Measurements from ENCODE around the gene FRYL. TPM values are rescaled to one million over a fixed set of nuclear protein-coding genes. Genes with fewer than 3 reads are reported as not detected.

The FRYL gene
- polyA plus RNA-seq, 1 experiment = 28.0 TPM

DNA sequence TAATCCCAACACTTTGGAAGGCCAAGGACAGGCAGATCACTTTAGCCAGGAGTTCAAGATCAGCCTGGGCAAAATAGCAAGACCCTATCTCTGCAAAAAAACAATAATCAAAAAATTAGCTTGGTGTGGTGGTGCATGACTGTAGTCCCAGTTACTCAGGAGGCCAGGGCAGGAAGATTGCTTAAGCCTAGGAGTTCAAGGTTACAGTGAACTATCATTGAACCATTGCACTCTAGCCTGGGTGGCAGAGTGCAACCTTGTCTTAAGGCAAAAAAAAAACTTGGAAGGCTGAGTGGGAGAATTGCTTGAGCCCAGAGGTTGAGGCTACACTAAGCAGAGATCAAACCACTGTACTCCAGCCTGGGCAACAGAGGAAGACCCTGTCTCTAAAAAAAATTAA, 5.2 kb upstream of the FRYL start:
- no peak for DNase-seq (ENCODE audit: low read depth, low spot score)
- Histone ChIP-seq H3K9me3 (ENCODE audit: control insufficient read depth, insufficient read depth, low read length) (no peaks in the 10 kb centered on the region), H3K27me3 (ENCODE audit: control insufficient read depth, insufficient read depth, low read length) (no peaks in the 10 kb centered on the region), H3K4me3 (ENCODE audit: low read depth, low read length) (no peak overlapping the region), H3K27ac (ENCODE audit: low read depth, low read length) (no peak overlapping the region)
- CTCF ChIA-PET = no interaction called here
- TF ChIP-seq, protein P1, sequence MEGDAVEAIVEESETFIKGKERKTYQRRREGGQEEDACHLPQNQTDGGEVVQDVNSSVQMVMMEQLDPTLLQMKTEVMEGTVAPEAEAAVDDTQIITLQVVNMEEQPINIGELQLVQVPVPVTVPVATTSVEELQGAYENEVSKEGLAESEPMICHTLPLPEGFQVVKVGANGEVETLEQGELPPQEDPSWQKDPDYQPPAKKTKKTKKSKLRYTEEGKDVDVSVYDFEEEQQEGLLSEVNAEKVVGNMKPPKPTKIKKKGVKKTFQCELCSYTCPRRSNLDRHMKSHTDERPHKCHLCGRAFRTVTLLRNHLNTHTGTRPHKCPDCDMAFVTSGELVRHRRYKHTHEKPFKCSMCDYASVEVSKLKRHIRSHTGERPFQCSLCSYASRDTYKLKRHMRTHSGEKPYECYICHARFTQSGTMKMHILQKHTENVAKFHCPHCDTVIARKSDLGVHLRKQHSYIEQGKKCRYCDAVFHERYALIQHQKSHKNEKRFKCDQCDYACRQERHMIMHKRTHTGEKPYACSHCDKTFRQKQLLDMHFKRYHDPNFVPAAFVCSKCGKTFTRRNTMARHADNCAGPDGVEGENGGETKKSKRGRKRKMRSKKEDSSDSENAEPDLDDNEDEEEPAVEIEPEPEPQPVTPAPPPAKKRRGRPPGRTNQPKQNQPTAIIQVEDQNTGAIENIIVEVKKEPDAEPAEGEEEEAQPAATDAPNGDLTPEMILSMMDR (IDR thresholded peaks at IDR 0.05; ENCODE audit: low read depth, low read length) = no peak
- POLR2A ChIA-PET = no interaction called here

DNA sequence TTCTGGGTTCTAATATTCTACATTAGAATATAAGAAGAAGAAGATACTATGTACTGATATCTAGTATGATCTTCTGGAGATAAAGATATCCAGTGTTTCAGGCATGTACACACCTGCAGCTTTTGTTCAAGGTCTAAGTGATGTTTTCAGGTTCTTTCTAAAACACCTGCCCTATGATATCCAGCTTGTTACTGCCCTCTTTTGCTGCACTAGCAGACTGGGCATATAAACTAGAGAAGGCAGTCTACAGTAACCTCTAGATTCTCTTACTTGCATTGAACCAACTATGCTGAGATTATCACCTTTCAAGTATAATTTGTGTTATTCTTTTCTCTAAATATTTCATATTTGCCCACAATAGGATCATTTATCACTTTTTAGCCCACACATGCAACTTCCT, 1.9 kb upstream of the FRYL start:
- no peaks in the 10 kb centered on the region for H3K9me3 ChIP-seq (ENCODE audit: control insufficient read depth, insufficient read depth, low read length)
- no peak overlapping the region for H3K4me3 ChIP-seq (ENCODE audit: low read depth, low read length)
- POLR2A ChIA-PET = no interaction called here
- CTCF ChIA-PET = no interaction called here
- TF ChIP-seq, protein P1 (IDR thresholded peaks at IDR 0.05; ENCODE audit: low read depth, low read length) = no peak
- DNase-seq (ENCODE audit: low read depth, low spot score) = no peak
- no peak overlapping the region for H3K27ac ChIP-seq (ENCODE audit: low read depth, low read length)
- no peaks in the 10 kb centered on the region for H3K27me3 ChIP-seq (ENCODE audit: control insufficient read depth, insufficient read depth, low read length)

DNA sequence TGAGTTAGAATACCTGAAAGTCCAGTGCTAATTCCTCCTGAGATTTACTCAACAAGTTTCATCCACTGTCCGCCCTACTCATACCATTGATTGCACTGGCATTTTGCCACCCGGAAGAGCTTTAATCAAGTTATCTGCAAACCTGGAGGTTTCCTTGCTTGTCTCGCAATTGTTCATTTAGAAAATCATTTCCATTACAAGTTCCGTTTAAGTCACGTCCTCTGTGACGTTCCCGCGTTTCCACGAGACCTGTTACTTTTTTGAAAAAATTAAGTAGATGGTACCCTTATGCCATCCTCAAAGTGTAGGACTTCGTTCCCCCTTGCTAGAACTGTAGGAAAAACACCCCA, 761 bp upstream of the FRYL start:
- CTCF ChIA-PET = interaction anchor here (0.8 to 3.9 kb wide), 3 partner anchors 12 to 202 kb away, joined by 3 to 20 read pairs (median 4); no protein-coding TSS in a partner anchor
- TF ChIP-seq, protein P1 (IDR thresholded peaks at IDR 0.05; ENCODE audit: low read depth, low read length) = no peak
- peak overlapping the region; percentile 83 for H3K27ac ChIP-seq (ENCODE audit: low read depth, low read length)
- no peak for DNase-seq (ENCODE audit: low read depth, low spot score)
- POLR2A ChIA-PET = interaction anchor here (0.8 to 2.1 kb wide), 8 partner anchors 24 to 203 kb away, joined by 3 to 6 read pairs (median 4); partner anchors contain the start of gene OCIAD1
- no peaks in the 10 kb centered on the region for H3K27me3 ChIP-seq (ENCODE audit: control insufficient read depth, insufficient read depth, low read length)
- H3K9me3 ChIP-seq (ENCODE audit: control insufficient read depth, insufficient read depth, low read length) = no peaks in the 10 kb centered on the region
- H3K4me3 ChIP-seq (ENCODE audit: low read depth, low read length) = peak overlapping the region; percentile 71

DNA sequence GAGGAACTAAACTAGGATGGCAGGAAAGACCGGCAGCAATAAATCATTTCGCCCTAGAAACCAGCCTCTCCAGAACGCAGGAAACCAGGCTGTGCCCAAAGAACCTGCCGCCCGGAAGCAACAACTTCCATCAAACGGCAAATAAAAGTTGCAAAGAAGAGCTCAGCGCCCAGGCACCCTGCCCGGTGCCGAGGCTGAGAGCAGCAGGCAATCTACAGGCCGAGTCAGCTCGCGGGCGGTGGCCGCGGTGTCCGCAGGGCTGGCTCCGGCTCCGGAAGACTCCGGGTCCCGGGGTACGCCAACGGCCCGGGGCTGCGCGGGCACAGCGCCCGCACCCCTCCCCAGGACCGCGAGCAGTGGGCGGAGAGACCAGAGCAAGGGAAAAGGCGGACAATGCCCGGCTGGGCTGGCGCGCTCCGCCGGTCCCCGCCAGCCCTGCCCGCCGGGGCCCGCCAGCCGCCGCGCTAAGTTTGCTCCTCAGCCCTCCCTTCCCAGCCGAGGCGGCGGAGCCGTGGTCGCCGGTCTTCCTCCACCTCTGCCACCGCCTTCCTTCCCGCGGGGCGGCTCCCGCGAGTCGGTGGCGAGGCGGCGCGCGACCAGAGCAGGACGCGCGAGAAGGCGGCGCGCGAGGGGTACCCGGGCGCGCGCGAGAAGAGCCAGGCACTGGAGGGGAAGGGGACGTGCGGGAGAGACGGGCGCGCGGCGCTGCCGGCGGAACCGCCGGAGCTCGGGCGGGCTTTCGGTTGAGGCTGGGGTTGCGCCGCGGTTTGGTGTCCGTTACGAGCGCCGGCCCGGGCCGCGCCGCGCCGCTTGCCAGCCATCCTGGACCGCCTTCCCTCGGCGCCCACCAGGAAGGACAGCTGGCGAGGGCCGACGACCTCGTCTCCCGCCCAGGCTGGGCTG, 733 bp downstream of the FRYL start:
- TF ChIP-seq, protein P1 (IDR thresholded peaks at IDR 0.05; ENCODE audit: low read depth, low read length) = no peak
- H3K27ac ChIP-seq (ENCODE audit: low read depth, low read length) = peak overlapping the region; percentile 94
- CTCF ChIA-PET = interaction anchor here (0.6 to 3.9 kb wide), 2 partner anchors 58 to 201 kb away, joined by 5 to 20 read pairs; no protein-coding TSS in a partner anchor
- H3K27me3 ChIP-seq (ENCODE audit: control insufficient read depth, insufficient read depth, low read length) = no peaks in the 10 kb centered on the region
- no peaks in the 10 kb centered on the region for H3K9me3 ChIP-seq (ENCODE audit: control insufficient read depth, insufficient read depth, low read length)
- no peak for DNase-seq (ENCODE audit: low read depth, low spot score)
- peak overlapping the region; percentile 68 for H3K4me3 ChIP-seq (ENCODE audit: low read depth, low read length)
- POLR2A ChIA-PET = interaction anchor here (0.7 to 2.1 kb wide), 6 partner anchors 26 to 201 kb away, joined by 4 to 10 read pairs (median 5); partner anchors contain the start of gene OCIAD1
